Measurements from ENCODE around the gene TMEM53. TPM values are rescaled to one million over a fixed set of nuclear protein-coding genes. Genes with fewer than 3 reads are reported as not detected.
A peak's percentile ranks its signal among the peaks of the same experiment; 100 is the strongest.

Gene TMEM53
- 10 to 100 TPM in 1 of 2 donors, 1 to 10 TPM in 1; 3.9 to 12.9 TPM for total RNA-seq

DNA sequence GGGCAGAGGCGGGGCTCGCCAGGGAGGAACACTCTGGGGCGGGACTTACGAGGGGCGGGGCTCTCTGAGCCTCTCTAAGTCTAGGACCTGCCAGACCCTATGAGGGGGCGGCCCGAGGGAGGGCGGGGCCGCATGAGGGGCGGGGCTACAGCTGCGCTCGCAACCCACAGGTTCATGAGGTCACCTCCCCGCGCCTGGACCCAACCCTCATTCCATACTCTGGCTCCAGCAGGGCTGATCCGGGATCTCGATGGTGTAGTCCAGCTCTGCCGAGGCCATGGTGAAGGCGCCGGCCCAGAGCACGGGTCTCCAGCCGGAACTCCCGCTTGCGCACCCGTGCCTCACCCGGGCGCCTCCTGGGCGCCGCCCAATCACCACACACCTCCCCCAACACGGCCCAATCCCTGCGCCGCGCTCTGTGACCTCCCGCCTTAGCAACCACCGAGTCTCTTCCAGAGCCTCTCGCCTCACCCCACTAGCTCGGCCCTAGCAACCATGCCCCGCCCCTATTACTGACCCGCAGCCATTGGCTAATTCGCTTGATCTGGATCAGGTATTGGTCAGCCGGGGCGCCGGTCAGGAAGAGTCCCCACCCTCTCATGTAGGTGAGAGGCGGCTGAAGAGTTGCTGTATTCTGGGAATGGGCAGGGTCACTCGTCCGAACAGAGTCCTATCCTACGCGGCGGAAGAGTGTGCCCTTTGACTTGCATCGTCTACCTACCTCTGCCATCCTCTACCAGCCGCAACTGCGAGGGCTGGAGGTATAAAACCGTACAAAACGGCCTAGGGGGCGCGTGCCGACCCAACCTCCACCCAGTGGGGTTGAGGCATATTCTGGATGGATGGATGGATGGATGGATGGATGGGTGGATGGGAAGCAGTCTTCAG is at the start of gene TMEM53, which contains the start of gene ARMH1:
Gene TMEM53 (minus strand): TSS at position 369 of the 888 bp plus-strand sequence. CDS start 90 bp downstream, at position 279.
Gene ARMH1 (plus strand): TSS at position 602 of the 888 bp plus-strand sequence. CDS start 14,984 bp downstream, outside the sequence.
- Histone ChIP-seq H3K4me1 (ENCODE audit: control insufficient read depth in 1 of 2, low read depth in 2 of 2) (peaks cover 13 to 30% of the 10 kb centered on the region in 2 donors), H3K27ac (peak within 1 kb of the TSS; percentile 84 to 94), H3K9me3 (no peaks in the 10 kb centered on the region), H3K36me3 (no peaks in the 10 kb centered on the region), H3K4me3 (peak within 1 kb of the TSS; percentile 76), H3K27me3 (replicated peaks; ENCODE audit: insufficient read depth) (no peaks in the 10 kb centered on the region)
- TF ChIP-seq CTCF (IDR thresholded peaks at IDR 0.05): no peak
- ATAC-seq (ENCODE audit: insufficient number of reproducible peaks, low FRiP score, low read depth): peak; percentile 99
- peak; percentile 99 for DNase-seq (ENCODE audit: low spot score)

- H3K36me3 ChIP-seq: no peaks in the 10 kb centered on the region
- no peak overlapping the region for H3K4me3 ChIP-seq
- ATAC-seq (ENCODE audit: insufficient number of reproducible peaks, low FRiP score, low read depth) (no peak), DNase-seq (ENCODE audit: low spot score) (no peak)
- no peak overlapping the region for H3K27ac ChIP-seq
- H3K9me3 ChIP-seq: no peaks in the 10 kb centered on the region
- no peaks in the 10 kb centered on the region for H3K27me3 ChIP-seq (replicated peaks; ENCODE audit: insufficient read depth)
- no peaks in the 10 kb centered on the region for H3K4me1 ChIP-seq (ENCODE audit: control insufficient read depth in 1 of 2, low read depth in 2 of 2)
- TF ChIP-seq CTCF (IDR thresholded peaks at IDR 0.05): no peak
Observed at GRCh38 chr1:44723496-44724295, 49.4 kb upstream of the TMEM53 start.

- H3K27me3 ChIP-seq (replicated peaks; ENCODE audit: insufficient read depth): no peaks in the 10 kb centered on the region
- no peak for TF ChIP-seq CTCF (IDR thresholded peaks at IDR 0.05)
- H3K36me3 ChIP-seq: no peaks in the 10 kb centered on the region
- no peak overlapping the region for H3K27ac ChIP-seq
- H3K9me3 ChIP-seq: no peaks in the 10 kb centered on the region
- DNase-seq (ENCODE audit: low spot score): no peak
- no peaks in the 10 kb centered on the region for H3K4me1 ChIP-seq (ENCODE audit: control insufficient read depth in 1 of 2, low read depth in 2 of 2)
- ATAC-seq (ENCODE audit: insufficient number of reproducible peaks, low FRiP score, low read depth): no peak
- no peak overlapping the region for H3K4me3 ChIP-seq
Observed at GRCh38 chr1:44723064-44723463, 48.8 kb upstream of the TMEM53 start.

DNA sequence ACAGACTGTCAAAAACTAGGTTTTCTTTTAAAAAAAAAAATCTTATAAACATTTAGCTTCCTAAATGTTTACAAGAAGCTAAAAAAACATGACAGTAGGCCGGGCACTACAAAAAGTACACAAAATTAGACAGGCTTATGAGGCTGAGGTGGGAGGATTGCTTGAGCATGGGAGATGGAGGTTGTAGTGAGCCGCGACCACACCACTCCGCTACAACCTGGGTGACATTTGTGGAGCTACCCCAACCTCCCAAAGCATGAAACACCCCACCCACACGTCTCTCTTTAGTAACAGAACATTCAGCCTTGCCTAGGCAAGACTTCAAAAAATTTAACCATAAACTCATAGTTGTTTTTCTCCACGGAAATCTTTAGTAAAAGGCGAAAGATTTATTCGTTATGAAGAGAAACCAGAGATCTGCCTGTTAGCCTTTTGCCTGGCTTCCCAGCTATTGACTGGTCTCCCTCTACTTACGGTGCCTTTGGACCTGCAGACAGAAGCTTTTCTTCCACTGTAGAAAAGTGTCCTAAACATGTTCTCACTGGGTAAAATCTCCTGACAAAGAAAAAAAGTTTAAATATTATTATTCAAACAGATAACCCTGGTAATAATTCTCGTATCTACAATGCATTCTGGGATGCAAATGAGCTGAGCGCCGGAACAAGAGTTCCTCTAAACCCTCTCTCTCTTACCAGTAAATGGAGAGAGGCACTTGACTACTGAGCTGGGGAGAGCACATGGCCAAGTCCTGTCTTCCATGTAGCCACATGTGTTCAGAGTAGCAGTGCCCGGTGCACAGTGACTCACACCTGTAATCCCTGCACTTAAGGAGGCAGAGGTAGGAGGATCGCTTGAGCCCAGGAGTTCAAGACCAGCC is 47.4 kb upstream of the TMEM53 start:
- Histone ChIP-seq H3K27me3 (replicated peaks; ENCODE audit: insufficient read depth) (no peaks in the 10 kb centered on the region), H3K4me1 (ENCODE audit: control insufficient read depth in 1 of 2, low read depth in 2 of 2) (no peaks in the 10 kb centered on the region), H3K36me3 (no peaks in the 10 kb centered on the region), H3K9me3 (no peaks in the 10 kb centered on the region), H3K27ac (peak overlapping the region in 1 of 2 donors; percentile 62), H3K4me3 (peak overlapping the region; percentile 26)
- DNase-seq (ENCODE audit: low spot score) (no peak), ATAC-seq (ENCODE audit: insufficient number of reproducible peaks, low FRiP score, low read depth) (peak; percentile 73)
- TF ChIP-seq CTCF (IDR thresholded peaks at IDR 0.05): no peak
